ENCODE measurements around the gene YWHAB. TPM values are rescaled to one million over a fixed set of nuclear protein-coding genes. Genes with fewer than 3 reads are reported as not detected.

The YWHAB gene
- total RNA-seq, 1 experiment from 2014 or later, result 95.3 TPM

GRCh38 chr20:44911264-44911921, 25.9 kb downstream of the YWHAB start:
- peak; percentile 30 for DNase-seq (ENCODE audit: low read depth)

- DNase-seq (ENCODE audit: low read depth), result no peak
Measured at GRCh38 chr20:44912189-44912588, 26.7 kb downstream of the YWHAB start.

GRCh38 chr20:44914924-44915323, 29.4 kb downstream of the YWHAB start:
- DNase-seq (ENCODE audit: low read depth), result no peak

GRCh38 chr20:44916586-44916985, 31.1 kb downstream of the YWHAB start:
- no peak for DNase-seq (ENCODE audit: low read depth)

- no peak for DNase-seq (ENCODE audit: low read depth)
Measured at GRCh38 chr20:44917399-44917798, 31.9 kb downstream of the YWHAB start.

GRCh38 chr20:44918342-44918741, 32.8 kb downstream of the YWHAB start:
- DNase-seq (ENCODE audit: low read depth), result no peak

- DNase-seq (ENCODE audit: low read depth), result no peak
Measured at GRCh38 chr20:44918761-44919160, 33.3 kb downstream of the YWHAB start.

GRCh38 chr20:44921447-44921846, 35.9 kb downstream of the YWHAB start:
- DNase-seq (ENCODE audit: low read depth), result no peak

GRCh38 chr20:44924541-44924940, 39.0 kb downstream of the YWHAB start:
- DNase-seq (ENCODE audit: low read depth), result no peak

GRCh38 chr20:44928595-44928994, 43.1 kb downstream of the YWHAB start:
- no peak for DNase-seq (ENCODE audit: low read depth)

- no peak for DNase-seq (ENCODE audit: low read depth)
Measured at GRCh38 chr20:44930517-44931168, 45.1 kb downstream of the YWHAB start.

- DNase-seq (ENCODE audit: low read depth), result no peak
Measured at GRCh38 chr20:44931911-44932310, 46.4 kb downstream of the YWHAB start.

- DNase-seq (ENCODE audit: low read depth), result no peak
Measured at GRCh38 chr20:44932916-44933315, 47.4 kb downstream of the YWHAB start.

- DNase-seq (ENCODE audit: low read depth), result no peak
Measured at GRCh38 chr20:44936510-44936909, 51.0 kb downstream of the YWHAB start.

- peak; percentile 36 for DNase-seq (ENCODE audit: low read depth)
Measured at GRCh38 chr20:44938637-44939036, 53.1 kb downstream of the YWHAB start.

- no peak for DNase-seq (ENCODE audit: low read depth)
Measured at GRCh38 chr20:44941120-44941691, 55.7 kb downstream of the YWHAB start.

GRCh38 chr20:44942264-44942973, 56.9 kb downstream of the YWHAB start:
- DNase-seq (ENCODE audit: low read depth), result no peak

- DNase-seq (ENCODE audit: low read depth), result no peak
Measured at GRCh38 chr20:44943828-44944227, 58.3 kb downstream of the YWHAB start.

- no peak for DNase-seq (ENCODE audit: low read depth)
Measured at GRCh38 chr20:44945261-44945660, 59.8 kb downstream of the YWHAB start.

- peak; percentile 41 for DNase-seq (ENCODE audit: low read depth)
Measured at GRCh38 chr20:44946271-44946852, 60.9 kb downstream of the YWHAB start.

GRCh38 chr20:44948107-44948506, 62.6 kb downstream of the YWHAB start:
- no peak for DNase-seq (ENCODE audit: low read depth)

- DNase-seq (ENCODE audit: low read depth), result no peak
Measured at GRCh38 chr20:44948513-44948912, 63.0 kb downstream of the YWHAB start.

All from LHCN-M2 (cell line).